H1 (cell line): Measurements from ENCODE around the gene TDRD6. TPM values are rescaled to one million over a fixed set of nuclear protein-coding genes. Genes with fewer than 3 reads are reported as not detected.

ENCODE experiments used
- E2F6 ChIP-seq: IDR thresholded peaks from 2 replicates; pipeline ENCODE4 v1.6.1; 2012; ENCODE audit warnings: inconsistent platforms
- GABPA ChIP-seq: IDR thresholded peaks from 2 replicates; pipeline ENCODE4 v1.6.1; 2011; ENCODE audit warnings: mild to moderate bottlenecking, low read length, moderate library complexity, borderline replicate concordance; ENCODE audit not compliant: insufficient read depth
- HDAC2 ChIP-seq, 2 experiments: fragments of 300-600 bp in 1 of 2; sonication (generic) in 1 of 2; IDR thresholded peaks; 2 replicates each; pipeline ENCODE4 v1.6.1; 2011 to 2012; ENCODE audit warnings: low read depth in 2 of 2, low read length in 2 of 2, mild to moderate bottlenecking in 2 of 2, moderate library complexity in 2 of 2, borderline replicate concordance in 1 of 2, inconsistent platforms in 1 of 2
- SP1 ChIP-seq: IDR thresholded peaks from 2 replicates; pipeline ENCODE4 v1.6.1; 2011; ENCODE audit warnings: low read depth, low read length
- YY1 ChIP-seq: IDR thresholded peaks from 2 replicates; pipeline ENCODE4 v1.6.1; 2011; ENCODE audit warnings: low read depth, mild to moderate bottlenecking, low read length
- polyA plus RNA-seq, 7 experiments: library from polyadenylated mRNA; depleted of rRNA in 3 of 7; stranded (reverse) in 5 of 7; unstranded in 2 of 7; fragments of >200 nt in 5 of 7; fragments of 200-250 nt in 2 of 7; gene quantifications; 1 replicate in 5 of 7; 2 replicates in 1 of 7; 4 replicates in 1 of 7; pipeline versions ENCODE4 v1.2.1 to v1.2.3, GENCODE V29; 2011 to 2013; ENCODE audit warnings: missing spikeins in 2 of 7, mixed read lengths in 2 of 7
- total RNA-seq: library from RNA; stranded (reverse); fragmentation: NEBNext Ultra II Directional; extraction: Animal tissue kit (Norgen Biotek cat#: 25700); gene quantifications from 2 replicates; pipeline ENCODE4 v1.2.1, GENCODE V29; 2021

The TDRD6 gene
- total and polyA plus RNA-seq, 2 of the 8 experiments (the other 6 are each of a cell fraction or from before 2014, with no cell fraction given) = 0.06 to 0.19 TPM

DNA sequence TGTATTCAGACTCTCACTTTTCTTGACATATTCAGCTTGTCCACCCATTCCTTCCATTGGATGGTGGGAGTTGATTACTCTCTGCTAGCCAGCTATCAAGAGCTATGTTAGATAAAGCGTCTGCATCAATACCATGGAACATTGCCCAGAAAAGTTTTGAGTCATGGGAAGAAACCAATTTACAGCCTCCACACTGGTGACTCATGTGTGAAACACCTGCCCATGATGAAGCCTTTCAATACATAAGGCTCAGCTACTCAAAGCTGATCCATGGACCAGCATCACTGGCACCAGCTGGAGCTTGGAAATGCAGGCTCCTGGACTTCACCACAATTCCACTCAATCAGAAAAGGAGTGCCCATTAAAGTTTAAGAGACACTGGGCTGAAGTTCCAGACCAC is 31.4 kb downstream of the TDRD6 start (continued):
- TF ChIP-seq SP1 = no peak
- no peak for TF ChIP-seq GABPA
- TF ChIP-seq YY1 = no peak
- TF ChIP-seq E2F6 = no peak
- no peak for TF ChIP-seq HDAC2 (IDR thresholded peaks at IDR 0.05; ENCODE audit: borderline replicate concordance in 1 of 2, low read depth in 2 of 2, low read length in 2 of 2)
